ENCODE results near the gene NCAPD2.

DNA sequence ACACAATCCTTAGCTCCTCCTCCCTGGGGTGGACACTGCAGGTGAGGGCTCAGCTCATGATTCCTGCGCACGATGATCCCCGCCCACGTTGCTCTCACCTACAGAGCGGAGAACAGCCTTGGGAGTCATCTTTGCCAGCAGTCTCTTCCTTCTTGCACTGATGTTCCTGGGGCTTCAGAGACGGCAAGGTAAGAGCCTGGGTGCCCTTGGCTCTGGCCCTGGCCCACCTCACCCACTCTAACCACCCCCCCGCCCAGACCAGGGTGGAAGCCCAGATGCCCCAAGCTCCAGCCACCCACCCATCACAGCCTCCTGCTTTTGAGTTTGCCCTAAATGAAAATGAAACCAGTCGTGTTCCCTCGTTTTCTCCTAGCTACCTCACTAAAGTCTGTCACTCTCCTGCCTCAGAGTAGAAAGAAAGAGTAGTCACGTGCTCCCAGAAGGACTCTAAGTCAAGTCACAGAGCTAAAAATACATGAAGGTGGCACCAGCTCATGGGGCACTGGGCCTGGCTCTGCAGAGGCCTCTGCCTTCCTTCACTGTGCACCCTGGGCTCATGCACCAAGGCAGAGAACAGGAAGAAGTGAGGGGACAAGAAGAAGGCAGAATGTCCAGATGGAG is 33.0 kb upstream of the NCAPD2 start:
- no peak for TF ChIP-seq EZH2phosphoT487 (conservative IDR thresholded peaks at IDR 0.05; ENCODE audit: low read length)
- TF ChIP-seq, protein P1, sequence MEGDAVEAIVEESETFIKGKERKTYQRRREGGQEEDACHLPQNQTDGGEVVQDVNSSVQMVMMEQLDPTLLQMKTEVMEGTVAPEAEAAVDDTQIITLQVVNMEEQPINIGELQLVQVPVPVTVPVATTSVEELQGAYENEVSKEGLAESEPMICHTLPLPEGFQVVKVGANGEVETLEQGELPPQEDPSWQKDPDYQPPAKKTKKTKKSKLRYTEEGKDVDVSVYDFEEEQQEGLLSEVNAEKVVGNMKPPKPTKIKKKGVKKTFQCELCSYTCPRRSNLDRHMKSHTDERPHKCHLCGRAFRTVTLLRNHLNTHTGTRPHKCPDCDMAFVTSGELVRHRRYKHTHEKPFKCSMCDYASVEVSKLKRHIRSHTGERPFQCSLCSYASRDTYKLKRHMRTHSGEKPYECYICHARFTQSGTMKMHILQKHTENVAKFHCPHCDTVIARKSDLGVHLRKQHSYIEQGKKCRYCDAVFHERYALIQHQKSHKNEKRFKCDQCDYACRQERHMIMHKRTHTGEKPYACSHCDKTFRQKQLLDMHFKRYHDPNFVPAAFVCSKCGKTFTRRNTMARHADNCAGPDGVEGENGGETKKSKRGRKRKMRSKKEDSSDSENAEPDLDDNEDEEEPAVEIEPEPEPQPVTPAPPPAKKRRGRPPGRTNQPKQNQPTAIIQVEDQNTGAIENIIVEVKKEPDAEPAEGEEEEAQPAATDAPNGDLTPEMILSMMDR (IDR thresholded peaks at IDR 0.05; ENCODE audit: insufficient read depth, low read length, poor library complexity, severe bottlenecking): no peak
